H1 (cell line): ENCODE data around the gene BARX2. TPM values are rescaled to one million over a fixed set of nuclear protein-coding genes. Genes with fewer than 3 reads are reported as not detected.
"Not testable (repeated sequence)": the region's sequence is repeated elsewhere in the genome, so short reads cannot be mapped to it uniquely, and the experiment has no call there.

Experiments used
- CTCF ChIA-PET: fragments of 300-600 bp; sonication (Branson Sonifier 250); formaldehyde crosslinking; loops from one replicate; lab custom pipeline; 2021; ENCODE audit not compliant: partially characterized antibody; lab: Charles Lee
- POLR2A ChIA-PET: fragments of 300-600 bp; sonication (Branson Sonifier 250); formaldehyde crosslinking; loops from one replicate; lab custom pipeline; 2021; ENCODE audit warnings: inconsistent platforms; ENCODE audit not compliant: partially characterized antibody; lab: Charles Lee
- DNase-seq, 2 experiments: peaks; one replicate each; pipeline versions ENCODE4 v3.0.0 to v3.0.0-alpha.2; 2010 to 2022; ENCODE audit warnings: low spot score in 2 of 2, low read depth in 1 of 2, mixed read lengths in 1 of 2
- FAIRE-seq: peaks from 2 replicates; lab custom pipeline; 2011; peaks lifted over from hg19 to GRCh38; lab: Jason Lieb, UNC
- H2AFZ ChIP-seq: 2 replicates; pipeline ENCODE4 v1.8.1; 2012; ENCODE audit warnings: low read length, inconsistent platforms
- H2AK5ac ChIP-seq: 2 replicates; pipeline ENCODE4 v1.6.1; 2013; ENCODE audit warnings: low read depth, low read length
- H2BK120ac ChIP-seq: replicated peaks from 2 replicates; pipeline ENCODE3; 2013; ENCODE audit warnings: low read depth, low read length, inconsistent platforms
- H2BK12ac ChIP-seq: 2 replicates; pipeline ENCODE4 v1.6.1; 2013; ENCODE audit warnings: low read depth, low read length
- H2BK15ac ChIP-seq: 2 replicates; pipeline ENCODE4 v1.6.1; 2013; ENCODE audit warnings: low read length
- H2BK20ac ChIP-seq: 2 replicates; pipeline ENCODE4 v1.6.1; 2013; ENCODE audit warnings: low read length
- H2BK5ac ChIP-seq: 2 replicates; pipeline ENCODE4 v1.6.1; 2013; ENCODE audit warnings: low read depth, low read length
- H3K14ac ChIP-seq: 2 replicates; pipeline ENCODE4 v1.6.1; 2013; ENCODE audit warnings: inconsistent platforms; ENCODE audit not compliant: insufficient read length
- H3K18ac ChIP-seq: 2 replicates; pipeline ENCODE4 v1.6.1; 2013; ENCODE audit warnings: low read length; ENCODE audit errors: extremely low read depth
- H3K23ac ChIP-seq: 2 replicates; pipeline ENCODE4 v1.6.1; 2013; ENCODE audit warnings: inconsistent platforms; ENCODE audit not compliant: insufficient read length
- H3K23me2 ChIP-seq: 2 replicates; pipeline ENCODE4 v1.6.1; 2013; ENCODE audit warnings: low read depth, low read length
- H3K27ac ChIP-seq: 2 replicates; pipeline ENCODE4 v1.6.1; 2011; ENCODE audit warnings: low read depth, low read length, inconsistent platforms
- H3K27me3 ChIP-seq, 4 experiments: replicated peaks in 1 of 4; 1 replicate in 1 of 4; 2 replicates in 3 of 4; pipeline versions ENCODE4 v1.6.1 to v1.8.1; 2011 to 2013; ENCODE audit warnings: low read length in 3 of 4, mild to moderate bottlenecking in 3 of 4, inconsistent platforms in 2 of 4, mixed read lengths in 2 of 4, moderate library complexity in 1 of 4; ENCODE audit not compliant: control insufficient read depth in 3 of 4, insufficient read depth in 3 of 4; ENCODE audit errors: extremely low read depth in 1 of 4
- H3K36me3 ChIP-seq, 4 experiments: 2 replicates each; pipeline versions ENCODE4 v1.6.1 to v1.8.1; 2011 to 2013; ENCODE audit warnings: mild to moderate bottlenecking in 4 of 4, low read length in 3 of 4, moderate library complexity in 2 of 4, control low read depth in 1 of 4, inconsistent platforms in 1 of 4; ENCODE audit not compliant: insufficient read depth in 4 of 4, control insufficient read depth in 2 of 4
- H3K4ac ChIP-seq: replicated peaks from 2 replicates; pipeline ENCODE3; 2013; ENCODE audit warnings: low read length, low read depth, mixed read lengths, inconsistent platforms; ENCODE audit not compliant: insufficient read length
- H3K4me1 ChIP-seq, 4 experiments: replicated peaks in 1 of 4; 1 replicate in 1 of 4; 2 replicates in 3 of 4; pipeline versions ENCODE4 v1.6.1 to v1.8.1; 2011 to 2013; ENCODE audit warnings: low read length in 3 of 4, inconsistent platforms in 2 of 4, mixed read lengths in 1 of 4; ENCODE audit not compliant: insufficient read depth in 4 of 4, control insufficient read depth in 3 of 4
- H3K4me2 ChIP-seq, 2 experiments: 2 replicates each; pipeline versions ENCODE4 v1.6.1 to v1.8.1; 2011 to 2013; ENCODE audit warnings: low read depth in 2 of 2, low read length in 2 of 2, control low read depth in 1 of 2, inconsistent platforms in 1 of 2, mild to moderate bottlenecking in 1 of 2; ENCODE audit not compliant: insufficient read depth in 1 of 2
- H3K4me3 ChIP-seq, 4 experiments: fragments of 200-600, 300-600 bp in 1 of 4; sonication (generic), shearing (Covaris generic), sonication (Bioruptor Twin) in 1 of 4; 2 replicates each; pipeline versions ENCODE4 v1.5.1 to v1.8.1; 2011 to 2016; ENCODE audit warnings: low read length in 4 of 4, low read depth in 3 of 4, control low read depth in 2 of 4, inconsistent platforms in 2 of 4, mild to moderate bottlenecking in 2 of 4, mixed read lengths in 1 of 4, moderate library complexity in 1 of 4; ENCODE audit not compliant: insufficient read depth in 2 of 4; ENCODE audit errors: extremely low read depth in 1 of 4
- H3K56ac ChIP-seq: replicated peaks from 2 replicates; pipeline ENCODE3; 2013; ENCODE audit warnings: low read depth, mild to moderate bottlenecking, mixed read lengths, low read length, inconsistent platforms; ENCODE audit not compliant: insufficient read length
- H3K79me1 ChIP-seq: 2 replicates; pipeline ENCODE4 v1.6.1; 2013; ENCODE audit warnings: low read depth, low read length, control low read depth
- H3K79me2 ChIP-seq, 2 experiments: 2 replicates each; pipeline versions ENCODE4 v1.6.1 to v1.8.1; 2012 to 2013; ENCODE audit warnings: low read length in 2 of 2, mild to moderate bottlenecking in 2 of 2, inconsistent platforms in 1 of 2; ENCODE audit not compliant: insufficient read depth in 2 of 2, control insufficient read depth in 1 of 2
- H3K9ac ChIP-seq, 4 experiments: replicated peaks in 1 of 4; 1 replicate in 1 of 4; 2 replicates in 3 of 4; pipeline versions ENCODE4 v1.6.1 to v1.8.1; 2011 to 2013; ENCODE audit warnings: low read depth in 3 of 4, low read length in 3 of 4, control low read depth in 2 of 4, mild to moderate bottlenecking in 2 of 4, moderate library complexity in 2 of 4, inconsistent platforms in 1 of 4; ENCODE audit errors: extremely low read depth in 1 of 4
- H3K9me3 ChIP-seq, 2 experiments: 2 replicates each; pipeline versions ENCODE4 v1.6.1 to v1.8.1; 2012 to 2013; ENCODE audit warnings: mild to moderate bottlenecking in 2 of 2, moderate library complexity in 2 of 2, control low read depth in 1 of 2, inconsistent platforms in 1 of 2, low read depth in 1 of 2, low read length in 1 of 2, mixed read lengths in 1 of 2; ENCODE audit not compliant: insufficient read depth in 2 of 2
- H4K20me1 ChIP-seq, 2 experiments: replicated peaks in 1 of 2; 2 replicates each; pipeline versions ENCODE3 to v1.8.1; 2011 to 2013; ENCODE audit warnings: inconsistent platforms in 2 of 2, low read length in 2 of 2, mild to moderate bottlenecking in 1 of 2; ENCODE audit not compliant: insufficient read depth in 2 of 2, control insufficient read depth in 1 of 2
- H4K5ac ChIP-seq: 2 replicates; pipeline ENCODE4 v1.6.1; 2013; ENCODE audit warnings: low read length, low read depth, mixed read lengths, inconsistent platforms; ENCODE audit not compliant: insufficient read length
- H4K8ac ChIP-seq: 2 replicates; pipeline ENCODE4 v1.8.0; 2013; ENCODE audit warnings: mild to moderate bottlenecking, moderate library complexity, low read length, inconsistent platforms; ENCODE audit not compliant: insufficient read depth; ENCODE audit errors: extremely low read depth
- H4K91ac ChIP-seq: replicated peaks from 2 replicates; pipeline ENCODE3; 2013; ENCODE audit warnings: low read length, mixed read lengths, inconsistent platforms; ENCODE audit not compliant: insufficient read length
- BCL11A ChIP-seq, 2 experiments: IDR thresholded peaks; one replicate each; pipeline ENCODE4 v1.6.1; 2011; ENCODE audit warnings: low read depth in 2 of 2, low read length in 2 of 2, mild to moderate bottlenecking in 2 of 2
- CHD2 ChIP-seq: IDR thresholded peaks from 2 replicates; pipeline ENCODE4 v1.6.1; 2012; ENCODE audit warnings: low read length, improper control_type of control experiment
- GTF2F1 ChIP-seq: IDR thresholded peaks from 2 replicates; pipeline ENCODE4 v1.6.1; 2012; ENCODE audit warnings: low read depth, low read length, improper control_type of control experiment, borderline replicate concordance
- NANOG ChIP-seq: IDR thresholded peaks from 2 replicates; pipeline ENCODE4 v1.6.1; 2011; ENCODE audit warnings: low read length, low read depth, mild to moderate bottlenecking, inconsistent platforms; ENCODE audit not compliant: insufficient read depth, poor library complexity, severe bottlenecking
- PHF8 ChIP-seq: fragments of 200-600 bp; sonication (generic); conservative IDR thresholded peaks from 2 replicates; pipeline ENCODE4 v1.7.1; 2012; ENCODE audit warnings: low read depth, mild to moderate bottlenecking, inconsistent platforms, low read length, moderate library complexity
- SUZ12 ChIP-seq: fragments of 200-600 bp; sonication (generic); IDR thresholded peaks from 2 replicates; pipeline ENCODE4 v1.6.1; 2012; ENCODE audit warnings: mild to moderate bottlenecking, inconsistent platforms, low read length, moderate library complexity, mixed read lengths
- WGBS, 2 experiments: shearing (Covaris generic) in 1 of 2; methylation state at CpG; one replicate each; pipeline versions ENCODE4 v1.1.6 to v1.1.7; 2013 to 2015; ENCODE audit warnings: low lambda C conversion rate in 2 of 2, mixed read lengths in 2 of 2, inconsistent platforms in 1 of 2, low coverage in 1 of 2, missing lambda C conversion rate in 1 of 2; ENCODE audit not compliant: insufficient replicate concordance in 2 of 2, insufficient coverage in 1 of 2, insufficient read length in 1 of 2; ENCODE audit errors: extremely low coverage in 1 of 2, missing lambda C conversion rate in 1 of 2; 5-methylcytosine and 5-hydroxymethylcytosine counted together
- polyA plus RNA-seq, 7 experiments: library from polyadenylated mRNA; depleted of rRNA in 3 of 7; stranded (reverse) in 5 of 7; unstranded in 2 of 7; fragments of >200 nt in 5 of 7; fragments of 200-250 nt in 2 of 7; gene quantifications; 1 replicate in 5 of 7; 2 replicates in 1 of 7; 4 replicates in 1 of 7; pipeline versions ENCODE4 v1.2.1 to v1.2.3, GENCODE V29; 2011 to 2013; ENCODE audit warnings: missing spikeins in 2 of 7, mixed read lengths in 2 of 7
- total RNA-seq: library from RNA; stranded (reverse); fragmentation: NEBNext Ultra II Directional; extraction: Animal tissue kit (Norgen Biotek cat#: 25700); gene quantifications from 2 replicates; pipeline ENCODE4 v1.2.1, GENCODE V29; 2021

Gene BARX2
- total and polyA plus RNA-seq, 2 of the 8 experiments (the other 6 are each of a cell fraction or from before 2014, with no cell fraction given): not detected

DNA sequence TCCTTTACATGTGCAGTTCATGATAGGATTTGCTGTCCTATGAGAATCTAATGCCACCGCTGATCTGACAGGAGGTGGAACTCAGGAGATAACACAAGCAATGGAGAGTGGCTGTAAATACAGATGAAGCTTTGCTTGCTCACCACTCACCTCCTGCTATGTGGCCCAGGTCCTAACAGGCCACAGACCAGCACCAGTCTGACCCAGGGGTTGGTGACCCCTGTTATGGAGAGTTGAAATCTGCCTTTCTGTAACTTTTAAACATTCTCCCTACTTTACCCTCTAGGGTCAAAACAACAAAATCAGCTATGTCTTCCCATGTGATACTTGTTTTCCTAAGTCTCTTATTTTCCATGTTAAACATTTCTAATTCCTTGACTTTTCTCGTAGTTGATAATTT lies 48.7 kb upstream of the BARX2 start (continued):
- TF ChIP-seq BCL11A (IDR thresholded peaks at IDR 0.05; ENCODE audit: low read depth in 2 of 2, low read length in 2 of 2): no peak
- TF ChIP-seq NANOG: no peak
- TF ChIP-seq SUZ12: no peak
- TF ChIP-seq PHF8: no peak
- TF ChIP-seq CHD2: no peak
- no peak for TF ChIP-seq GTF2F1

DNA sequence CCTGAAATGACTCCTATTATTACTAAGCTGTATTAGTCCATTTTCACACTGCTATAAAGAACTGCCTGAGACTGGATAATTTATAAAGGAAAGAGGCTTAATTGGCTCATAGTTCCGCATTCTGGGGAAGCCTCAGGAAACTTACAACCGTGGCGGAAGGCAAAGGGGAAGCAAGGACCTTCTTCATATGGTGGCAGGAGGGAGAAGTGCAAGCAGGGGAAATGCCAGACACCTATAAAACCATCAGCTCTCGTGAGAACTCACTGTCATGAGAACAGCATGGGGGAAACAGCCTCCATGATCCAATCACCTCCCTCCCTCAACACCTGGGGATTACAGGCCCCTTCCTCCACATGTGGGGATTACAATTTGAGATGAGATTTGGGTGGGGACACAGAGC lies 47.9 kb upstream of the BARX2 start:
- WGBS, 2 experiments: 76% methylated on average over 4 of the region's 4 CpGs; no CpG with 5 or more reads in 1 of the 2 experiments
- DNase-seq, H3K14ac ChIP-seq, H3K27ac ChIP-seq, H2BK120ac ChIP-seq, H2BK12ac ChIP-seq, H3K4me3 ChIP-seq, H4K8ac ChIP-seq, H3K23ac ChIP-seq, H2BK20ac ChIP-seq, H3K79me1 ChIP-seq, H4K20me1 ChIP-seq, FAIRE-seq, H4K91ac ChIP-seq, H2AK5ac ChIP-seq, H2BK15ac ChIP-seq, H3K9me3 ChIP-seq, H2BK5ac ChIP-seq, H3K4me2 ChIP-seq, H4K5ac ChIP-seq, H3K4ac ChIP-seq, H3K79me2 ChIP-seq, H3K56ac ChIP-seq, H3K4me1 ChIP-seq, H3K23me2 ChIP-seq, H2AFZ ChIP-seq, H3K9ac ChIP-seq, H3K36me3 ChIP-seq, H3K27me3 ChIP-seq, POLR2A ChIA-PET, H3K18ac ChIP-seq: not testable (repeated sequence)
- CTCF ChIA-PET: interaction anchor here (0.6 to 7.4 kb wide), 7 partner anchors 10 to 371 kb away, joined by 3 to 88 read pairs (median 4); no protein-coding TSS in a partner anchor
